SK-N-SH (cell line): ENCODE measurements around the gene LRRC36.

Source experiments
- ELF1 ChIP-seq: IDR thresholded peaks from 2 replicates; pipeline ENCODE4 v1.4.0; 2012
- GABPA ChIP-seq: IDR thresholded peaks from 2 replicates; pipeline ENCODE4 v1.4.0; 2012; ENCODE audit warnings: low read depth, mild to moderate bottlenecking
- RAD21 ChIP-seq: IDR thresholded peaks from 2 replicates; pipeline ENCODE4 v1.6.1; 2012; ENCODE audit warnings: mild to moderate bottlenecking, low read length
- TAF1 ChIP-seq: IDR thresholded peaks from 2 replicates; pipeline ENCODE4 v1.6.1; 2012; ENCODE audit warnings: low read depth, mild to moderate bottlenecking, low read length, moderate library complexity, borderline replicate concordance
- TEAD4 ChIP-seq: IDR thresholded peaks from 2 replicates; pipeline ENCODE4 v1.4.0; 2012; ENCODE audit warnings: mild to moderate bottlenecking, borderline replicate concordance; ENCODE audit not compliant: insufficient read depth
- YY1 ChIP-seq: IDR thresholded peaks from 2 replicates; pipeline ENCODE4 v1.4.0; 2012; ENCODE audit warnings: low read depth, mild to moderate bottlenecking
- TF ChIP-seq, protein P1 (sequence below): fragments of 200-600 bp; sonication (generic); IDR thresholded peaks from 2 replicates; pipeline ENCODE4 v1.6.1; 2017; ENCODE audit warnings: antibody characterized with exemption, mild to moderate bottlenecking, moderate library complexity
- TF ChIP-seq, protein P2 (sequence below): IDR thresholded peaks from 2 replicates; pipeline ENCODE4 v1.6.1; 2012; ENCODE audit warnings: mild to moderate bottlenecking, low read depth, low read length, moderate library complexity

DNA sequence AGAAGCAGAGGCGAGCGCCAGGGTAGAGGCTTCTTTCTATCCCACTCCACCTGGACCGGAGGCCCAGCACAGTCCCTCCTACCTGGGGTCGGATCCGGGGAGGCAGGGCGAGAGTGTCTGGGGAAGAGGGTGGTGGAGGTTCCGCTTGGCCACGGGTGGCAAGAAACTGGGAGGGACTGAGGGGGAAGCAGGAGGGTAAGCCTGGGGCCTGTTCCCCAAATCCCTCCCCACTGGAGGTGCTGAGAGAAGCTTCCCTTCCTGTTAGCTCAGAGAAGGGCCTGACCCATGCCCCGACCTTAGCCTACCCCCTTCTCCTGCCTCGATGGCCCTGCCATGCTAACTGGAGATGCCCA, 68.5 kb downstream of the LRRC36 start:
- TF ChIP-seq, protein P1, sequence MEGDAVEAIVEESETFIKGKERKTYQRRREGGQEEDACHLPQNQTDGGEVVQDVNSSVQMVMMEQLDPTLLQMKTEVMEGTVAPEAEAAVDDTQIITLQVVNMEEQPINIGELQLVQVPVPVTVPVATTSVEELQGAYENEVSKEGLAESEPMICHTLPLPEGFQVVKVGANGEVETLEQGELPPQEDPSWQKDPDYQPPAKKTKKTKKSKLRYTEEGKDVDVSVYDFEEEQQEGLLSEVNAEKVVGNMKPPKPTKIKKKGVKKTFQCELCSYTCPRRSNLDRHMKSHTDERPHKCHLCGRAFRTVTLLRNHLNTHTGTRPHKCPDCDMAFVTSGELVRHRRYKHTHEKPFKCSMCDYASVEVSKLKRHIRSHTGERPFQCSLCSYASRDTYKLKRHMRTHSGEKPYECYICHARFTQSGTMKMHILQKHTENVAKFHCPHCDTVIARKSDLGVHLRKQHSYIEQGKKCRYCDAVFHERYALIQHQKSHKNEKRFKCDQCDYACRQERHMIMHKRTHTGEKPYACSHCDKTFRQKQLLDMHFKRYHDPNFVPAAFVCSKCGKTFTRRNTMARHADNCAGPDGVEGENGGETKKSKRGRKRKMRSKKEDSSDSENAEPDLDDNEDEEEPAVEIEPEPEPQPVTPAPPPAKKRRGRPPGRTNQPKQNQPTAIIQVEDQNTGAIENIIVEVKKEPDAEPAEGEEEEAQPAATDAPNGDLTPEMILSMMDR, result no peak
- no peak for TF ChIP-seq GABPA
- TF ChIP-seq TAF1, result no peak
- no peak for TF ChIP-seq TEAD4
- no peak for TF ChIP-seq ELF1
- TF ChIP-seq, protein P2, sequence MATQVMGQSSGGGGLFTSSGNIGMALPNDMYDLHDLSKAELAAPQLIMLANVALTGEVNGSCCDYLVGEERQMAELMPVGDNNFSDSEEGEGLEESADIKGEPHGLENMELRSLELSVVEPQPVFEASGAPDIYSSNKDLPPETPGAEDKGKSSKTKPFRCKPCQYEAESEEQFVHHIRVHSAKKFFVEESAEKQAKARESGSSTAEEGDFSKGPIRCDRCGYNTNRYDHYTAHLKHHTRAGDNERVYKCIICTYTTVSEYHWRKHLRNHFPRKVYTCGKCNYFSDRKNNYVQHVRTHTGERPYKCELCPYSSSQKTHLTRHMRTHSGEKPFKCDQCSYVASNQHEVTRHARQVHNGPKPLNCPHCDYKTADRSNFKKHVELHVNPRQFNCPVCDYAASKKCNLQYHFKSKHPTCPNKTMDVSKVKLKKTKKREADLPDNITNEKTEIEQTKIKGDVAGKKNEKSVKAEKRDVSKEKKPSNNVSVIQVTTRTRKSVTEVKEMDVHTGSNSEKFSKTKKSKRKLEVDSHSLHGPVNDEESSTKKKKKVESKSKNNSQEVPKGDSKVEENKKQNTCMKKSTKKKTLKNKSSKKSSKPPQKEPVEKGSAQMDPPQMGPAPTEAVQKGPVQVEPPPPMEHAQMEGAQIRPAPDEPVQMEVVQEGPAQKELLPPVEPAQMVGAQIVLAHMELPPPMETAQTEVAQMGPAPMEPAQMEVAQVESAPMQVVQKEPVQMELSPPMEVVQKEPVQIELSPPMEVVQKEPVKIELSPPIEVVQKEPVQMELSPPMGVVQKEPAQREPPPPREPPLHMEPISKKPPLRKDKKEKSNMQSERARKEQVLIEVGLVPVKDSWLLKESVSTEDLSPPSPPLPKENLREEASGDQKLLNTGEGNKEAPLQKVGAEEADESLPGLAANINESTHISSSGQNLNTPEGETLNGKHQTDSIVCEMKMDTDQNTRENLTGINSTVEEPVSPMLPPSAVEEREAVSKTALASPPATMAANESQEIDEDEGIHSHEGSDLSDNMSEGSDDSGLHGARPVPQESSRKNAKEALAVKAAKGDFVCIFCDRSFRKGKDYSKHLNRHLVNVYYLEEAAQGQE, result no peak
- TF ChIP-seq RAD21, result no peak
- TF ChIP-seq YY1, result no peak
